ENCODE data around the gene KLHL15.
A peak's percentile ranks its signal among the peaks of the same experiment; 100 is the strongest.
"Not testable (repeated sequence)": the region's sequence is repeated elsewhere in the genome, so short reads cannot be mapped to it uniquely, and the experiment has no call there.

KLHL15 gene

DNA sequence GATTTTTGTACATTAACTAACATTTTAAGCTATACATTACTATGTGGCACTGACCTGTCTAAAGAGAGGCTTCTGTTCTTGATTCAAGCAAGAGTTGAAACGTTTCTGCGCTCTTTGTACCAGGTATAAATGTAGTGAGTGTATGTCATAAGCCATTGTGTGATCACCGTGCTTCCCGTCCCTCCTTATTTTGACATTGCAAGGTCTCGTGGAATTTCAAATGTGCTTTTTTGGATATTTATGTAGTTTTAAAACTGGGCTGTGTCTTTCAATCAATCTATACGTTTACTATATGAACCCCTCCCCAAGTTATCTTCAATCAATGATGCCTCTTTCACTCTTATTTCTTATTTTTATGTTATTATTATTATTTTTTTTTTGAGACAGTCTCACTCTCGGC lies at the start of gene KLHL15:
KLHL15 (minus strand) TSS at position 101 of the 400 bp plus-strand sequence. CDS start 20,493 bp downstream, outside the sequence.
- no peak for DNase-seq

GRCh38 chrX:24069877-24070276 lies 42.9 kb upstream of the KLHL15 start:
- DNase-seq: no peak

- no peak for DNase-seq
Observed at GRCh38 chrX:24063488-24063887, 36.5 kb upstream of the KLHL15 start.

GRCh38 chrX:24055043-24055356 lies 28.0 kb upstream of the KLHL15 start:
- no peak for DNase-seq

- DNase-seq: peak; percentile 78
Observed at GRCh38 chrX:24054182-24055042, 27.4 kb upstream of the KLHL15 start, which contains the start of gene EIF2S3. TSS of gene EIF2S3 (plus strand) at chrX:24054956. CDS start at chrX:24054969, 13 bp downstream.

GRCh38 chrX:24050522-24051318 lies 23.7 kb upstream of the KLHL15 start:
- not testable (repeated sequence) for DNase-seq

- DNase-seq: not testable (repeated sequence)
Observed at GRCh38 chrX:24049643-24050042, 22.7 kb upstream of the KLHL15 start.

DNA sequence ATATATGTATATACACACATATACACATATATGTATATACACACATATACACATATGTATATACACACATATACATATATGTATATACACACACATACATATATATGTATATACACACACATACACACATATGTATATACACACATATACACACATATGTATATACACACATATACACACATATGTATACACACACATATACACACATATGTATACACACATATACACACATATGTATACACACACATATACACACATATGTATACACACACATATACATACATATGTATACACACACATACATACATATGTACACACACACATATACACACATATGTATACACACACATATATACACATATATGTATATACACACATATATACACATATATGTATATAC lies 19.1 kb upstream of the KLHL15 start:
- not testable (repeated sequence) for DNase-seq

DNA sequence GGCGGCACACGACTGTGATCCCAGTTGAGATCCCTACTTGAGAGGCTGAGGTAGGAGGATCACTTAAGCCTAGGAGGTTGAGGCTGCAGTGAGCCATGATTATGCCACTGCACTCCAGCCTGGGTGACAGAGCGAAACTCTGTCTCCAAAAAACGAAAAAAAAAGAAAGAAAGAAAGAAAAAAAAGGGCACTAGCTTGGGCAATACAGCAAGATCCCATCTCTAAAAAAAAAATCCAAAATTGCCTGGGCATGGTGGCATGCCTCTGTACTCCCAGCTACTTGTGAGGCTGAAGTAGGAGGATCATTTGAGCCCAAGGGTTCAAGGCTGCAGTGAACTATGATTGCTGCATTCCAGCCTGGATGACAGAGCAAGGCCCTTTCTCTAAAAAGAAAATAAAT lies 10.7 kb upstream of the KLHL15 start:
- DNase-seq: no peak

- no peak for DNase-seq
Observed at GRCh38 chrX:24034485-24034884, 7.5 kb upstream of the KLHL15 start.

DNA sequence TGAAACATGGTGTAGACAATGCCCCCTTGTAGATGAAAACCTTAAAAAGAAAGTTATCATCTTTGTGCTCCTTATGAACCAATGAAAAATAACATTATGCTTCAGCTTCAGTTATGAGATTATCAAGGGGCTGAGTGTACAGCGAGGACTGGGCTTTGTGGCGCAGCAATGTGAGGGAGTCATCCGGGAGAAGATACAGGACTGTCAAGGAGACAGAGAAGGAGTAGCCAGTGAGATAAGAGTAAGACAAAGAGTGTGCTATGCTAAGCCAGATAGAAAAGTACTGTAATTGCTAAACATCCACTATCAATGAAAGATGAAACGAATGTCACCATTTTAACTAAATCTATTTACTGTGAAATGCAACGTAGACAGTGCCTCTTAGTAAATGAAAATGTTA lies 3.6 kb upstream of the KLHL15 start:
- no peak for DNase-seq

DNA sequence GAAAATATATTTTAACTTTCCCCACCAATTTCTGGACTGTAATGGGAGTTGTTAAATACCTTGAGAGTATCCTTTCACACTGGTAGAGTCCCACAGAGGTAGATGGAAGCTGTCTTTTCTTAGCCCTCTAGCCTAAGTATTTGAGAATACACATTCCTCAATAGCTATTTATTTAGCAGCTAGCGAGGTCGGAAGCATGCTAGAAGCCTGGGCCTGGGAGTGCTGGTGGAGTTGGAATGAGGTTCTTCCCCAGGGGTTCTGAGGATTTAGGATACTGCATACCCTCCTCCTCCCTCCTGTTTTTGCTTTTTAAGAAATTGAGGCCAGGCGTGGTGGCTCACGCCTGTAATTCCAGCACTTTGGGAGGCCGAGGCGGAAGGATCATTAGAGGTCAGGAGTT lies 999 bp upstream of the KLHL15 start:
- no peak for DNase-seq

DNA sequence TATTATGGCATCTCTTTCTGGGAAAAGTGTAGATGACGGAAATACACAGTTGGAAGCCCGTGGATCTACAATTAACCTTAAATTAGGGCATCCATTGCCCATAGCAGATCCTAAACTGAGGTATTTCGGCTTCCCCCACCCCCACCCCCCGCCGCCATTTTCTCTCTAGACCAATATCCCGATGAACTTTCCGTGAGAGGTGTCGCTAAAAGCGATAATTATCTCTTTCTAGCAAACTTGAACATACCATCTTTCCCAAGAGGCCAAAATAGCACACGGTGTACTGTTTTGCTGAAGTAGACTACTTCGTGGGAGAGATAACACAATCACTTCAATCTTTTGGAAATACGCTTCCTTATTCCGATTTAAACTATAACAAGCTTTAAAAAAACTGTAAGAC lies 554 bp downstream of the KLHL15 start:
- DNase-seq: no peak

DNA sequence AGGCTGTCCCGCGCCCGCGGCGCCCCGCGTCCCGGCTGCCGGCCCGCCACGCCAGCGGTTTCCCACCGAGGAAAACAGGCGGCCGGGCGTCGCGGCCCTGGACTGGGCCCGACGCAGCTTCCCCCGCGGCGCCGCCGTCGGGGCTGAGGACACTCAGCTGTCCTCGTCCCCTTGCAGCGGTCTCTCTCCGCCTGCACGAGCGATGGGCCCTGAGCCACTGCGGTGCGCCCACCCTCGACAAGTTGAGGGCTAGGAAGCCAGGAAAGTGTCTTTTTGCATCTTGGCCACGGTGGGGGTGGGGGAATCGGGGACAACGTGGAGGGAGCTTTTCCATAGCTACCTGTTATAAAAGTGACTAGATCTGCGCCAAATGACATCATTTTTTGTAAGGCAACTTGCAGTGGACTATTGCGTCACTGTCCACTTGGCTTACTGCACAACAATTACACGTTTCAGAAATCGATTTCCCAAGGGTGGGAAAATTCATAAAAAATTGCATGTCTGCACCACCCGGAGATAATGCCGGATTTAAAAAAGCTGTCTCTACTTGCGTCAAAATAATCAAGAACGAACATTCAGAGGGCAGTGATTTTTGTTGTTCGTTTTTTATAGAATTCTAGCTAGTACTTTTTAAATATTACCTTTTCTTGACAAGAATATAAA lies 1.1 kb downstream of the KLHL15 start:
- no peak for DNase-seq

GRCh38 chrX:24024819-24025740 lies 1.9 kb downstream of the KLHL15 start:
- DNase-seq: peak; percentile 6

- no peak for DNase-seq
Observed at GRCh38 chrX:24023972-24024669, 2.9 kb downstream of the KLHL15 start.

GRCh38 chrX:24023544-24023943 lies 3.4 kb downstream of the KLHL15 start:
- DNase-seq: no peak

- DNase-seq: no peak
Observed at GRCh38 chrX:24020306-24020876, 6.6 kb downstream of the KLHL15 start.

DNA sequence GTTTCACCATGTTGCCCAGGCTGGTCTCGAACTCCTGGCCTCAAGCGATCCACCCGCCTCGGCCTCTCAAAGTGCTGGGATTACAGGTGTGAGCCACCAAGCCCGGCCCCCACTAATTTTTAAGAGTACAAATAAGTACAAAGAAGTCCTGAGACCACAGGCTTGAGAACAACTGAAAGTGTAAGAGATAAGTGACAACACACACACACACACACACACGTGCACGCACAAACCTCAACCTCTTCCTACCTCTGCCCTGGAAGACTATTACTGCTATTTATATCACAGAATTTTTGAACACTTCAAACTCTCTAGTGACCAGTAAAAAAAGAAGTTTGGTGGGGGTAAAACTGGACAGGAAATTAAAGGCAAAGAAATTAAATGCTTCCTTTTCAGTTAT lies 7.5 kb downstream of the KLHL15 start:
- no peak for DNase-seq

DNA sequence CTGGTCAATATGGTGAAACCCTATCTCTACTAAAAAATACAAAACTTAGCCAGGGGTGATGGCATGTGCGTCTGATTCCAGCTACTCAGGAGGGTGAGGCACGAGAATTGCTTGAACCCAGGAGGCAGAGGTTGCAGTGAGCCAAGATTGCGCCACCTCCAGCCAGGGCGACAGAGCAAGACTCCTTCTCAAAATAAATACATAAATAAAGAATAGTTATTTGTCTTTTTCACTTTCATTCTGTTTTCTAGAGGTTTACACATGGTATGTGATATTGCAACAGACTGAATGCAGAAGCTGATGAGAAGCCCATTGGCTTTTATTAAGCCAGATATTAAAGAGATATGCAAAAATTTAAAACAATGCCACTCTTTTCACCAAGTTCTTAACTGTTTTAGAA lies 8.2 kb downstream of the KLHL15 start:
- no peak for DNase-seq

DNA sequence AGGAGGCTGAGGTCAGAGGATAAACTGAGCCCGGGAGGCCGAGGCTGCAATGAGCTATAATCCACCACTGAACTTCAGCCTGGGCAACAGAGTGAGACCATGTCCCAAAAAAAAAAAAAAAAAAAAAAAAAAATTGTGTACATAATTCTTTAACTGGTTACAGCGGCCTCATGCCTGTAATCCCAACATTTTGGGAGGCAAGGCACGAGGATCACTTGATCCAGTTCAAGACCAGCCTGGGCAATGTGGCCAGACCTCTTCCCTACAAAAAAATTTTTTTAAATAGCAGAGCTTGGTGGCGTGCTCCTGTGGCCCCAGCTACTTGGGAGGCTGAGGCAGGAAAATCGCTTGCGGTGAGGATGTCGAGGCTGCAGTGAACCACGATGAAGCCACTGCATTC lies 9.3 kb downstream of the KLHL15 start:
- DNase-seq: no peak
